Measurements from ENCODE around the gene CD34. TPM values are rescaled to one million over a fixed set of nuclear protein-coding genes. Genes with fewer than 3 reads are reported as not detected.

Gene CD34
- total RNA-seq, 1 experiment from 2014 or later: not detected

DNA sequence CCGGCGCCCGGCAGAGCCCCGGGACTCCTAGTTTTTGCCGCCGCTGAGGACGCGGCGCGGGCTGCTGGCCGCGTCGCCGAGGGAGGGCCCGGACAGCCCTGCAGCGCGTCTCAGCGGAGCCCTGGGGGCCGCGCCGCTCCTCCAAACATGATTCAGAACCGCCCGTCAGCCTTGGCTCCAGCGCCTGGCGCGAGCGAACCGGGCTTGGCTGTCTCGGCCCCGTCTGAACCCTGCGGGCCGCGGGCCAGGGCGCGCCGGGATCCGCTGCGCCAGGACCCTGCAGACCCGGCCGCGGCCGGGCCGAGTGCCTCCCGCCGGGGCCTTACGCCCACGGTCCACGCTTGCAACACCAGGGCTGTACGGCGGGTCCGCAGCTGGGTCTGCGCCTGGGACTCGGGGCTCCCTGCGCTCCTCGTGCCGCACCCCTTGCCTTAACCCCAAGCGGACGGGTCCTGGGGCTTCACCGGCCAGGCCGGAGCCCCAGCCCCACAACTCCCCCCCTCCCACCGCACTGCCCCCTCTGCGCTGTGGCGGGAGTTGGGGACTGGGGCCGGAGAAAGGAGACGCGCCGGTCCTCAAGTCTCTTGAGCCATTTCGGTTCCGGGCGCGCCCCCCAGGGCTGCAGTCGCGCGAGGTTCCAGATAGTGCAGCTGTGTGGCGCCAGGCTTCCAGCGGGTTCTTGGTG, 48.4 kb upstream of the CD34 start:
- Histone ChIP-seq H3K4me1 (ENCODE audit: insufficient read depth, low read length) (peaks cover 13% of the 10 kb centered on the region), H3K79me2 (ENCODE audit: low read length) (no peaks in the 10 kb centered on the region), H3K9ac (ENCODE audit: low read length) (no peak overlapping the region), H2AFZ (ENCODE audit: low read length) (no peak overlapping the region), H3K9me3 (ENCODE audit: low read length) (no peaks in the 10 kb centered on the region), H3K36me3 (ENCODE audit: low read depth, low read length) (no peaks in the 10 kb centered on the region), H3F3A (ENCODE audit: low read length, unreplicated experiment) (no peaks in the 10 kb centered on the region), H4K20me1 (ENCODE audit: low read length) (no peaks in the 10 kb centered on the region), H3K27me3 (ENCODE audit: low read length) (0 out of 2 replicates have a peak, but pooled peaks cover 6% of the 10 kb centered on the region), H3K27ac (ENCODE audit: low read length) (no peak overlapping the region), H3K4me3 (ENCODE audit: low read length) (no peak overlapping the region), H3K9me2 (replicated peaks; ENCODE audit: low read length) (no peaks in the 10 kb centered on the region), H3K4me2 (ENCODE audit: low read length) (no peak overlapping the region)
- TF ChIP-seq, protein P1, sequence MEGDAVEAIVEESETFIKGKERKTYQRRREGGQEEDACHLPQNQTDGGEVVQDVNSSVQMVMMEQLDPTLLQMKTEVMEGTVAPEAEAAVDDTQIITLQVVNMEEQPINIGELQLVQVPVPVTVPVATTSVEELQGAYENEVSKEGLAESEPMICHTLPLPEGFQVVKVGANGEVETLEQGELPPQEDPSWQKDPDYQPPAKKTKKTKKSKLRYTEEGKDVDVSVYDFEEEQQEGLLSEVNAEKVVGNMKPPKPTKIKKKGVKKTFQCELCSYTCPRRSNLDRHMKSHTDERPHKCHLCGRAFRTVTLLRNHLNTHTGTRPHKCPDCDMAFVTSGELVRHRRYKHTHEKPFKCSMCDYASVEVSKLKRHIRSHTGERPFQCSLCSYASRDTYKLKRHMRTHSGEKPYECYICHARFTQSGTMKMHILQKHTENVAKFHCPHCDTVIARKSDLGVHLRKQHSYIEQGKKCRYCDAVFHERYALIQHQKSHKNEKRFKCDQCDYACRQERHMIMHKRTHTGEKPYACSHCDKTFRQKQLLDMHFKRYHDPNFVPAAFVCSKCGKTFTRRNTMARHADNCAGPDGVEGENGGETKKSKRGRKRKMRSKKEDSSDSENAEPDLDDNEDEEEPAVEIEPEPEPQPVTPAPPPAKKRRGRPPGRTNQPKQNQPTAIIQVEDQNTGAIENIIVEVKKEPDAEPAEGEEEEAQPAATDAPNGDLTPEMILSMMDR (conservative IDR thresholded peaks at IDR 0.05; ENCODE audit: low read depth, low read length): no peak
- TF ChIP-seq EZH2phosphoT487 (IDR thresholded peaks at IDR 0.05; ENCODE audit: borderline replicate concordance, low read length) (no peak), EZH2 (IDR thresholded peaks at IDR 0.05; ENCODE audit: low read length, unreplicated experiment) (no peak)
- intact Hi-C loops (cut with micrococcal nuclease): no loop called here
- no peak for DNase-seq
- ATAC-seq: no peak
- ChIA-PET POLR2A (ENCODE audit: unreplicated experiment) (no interaction called here), CTCF (no interaction called here)
- BruUV-seq (replicated peaks): no TSS peak

DNA sequence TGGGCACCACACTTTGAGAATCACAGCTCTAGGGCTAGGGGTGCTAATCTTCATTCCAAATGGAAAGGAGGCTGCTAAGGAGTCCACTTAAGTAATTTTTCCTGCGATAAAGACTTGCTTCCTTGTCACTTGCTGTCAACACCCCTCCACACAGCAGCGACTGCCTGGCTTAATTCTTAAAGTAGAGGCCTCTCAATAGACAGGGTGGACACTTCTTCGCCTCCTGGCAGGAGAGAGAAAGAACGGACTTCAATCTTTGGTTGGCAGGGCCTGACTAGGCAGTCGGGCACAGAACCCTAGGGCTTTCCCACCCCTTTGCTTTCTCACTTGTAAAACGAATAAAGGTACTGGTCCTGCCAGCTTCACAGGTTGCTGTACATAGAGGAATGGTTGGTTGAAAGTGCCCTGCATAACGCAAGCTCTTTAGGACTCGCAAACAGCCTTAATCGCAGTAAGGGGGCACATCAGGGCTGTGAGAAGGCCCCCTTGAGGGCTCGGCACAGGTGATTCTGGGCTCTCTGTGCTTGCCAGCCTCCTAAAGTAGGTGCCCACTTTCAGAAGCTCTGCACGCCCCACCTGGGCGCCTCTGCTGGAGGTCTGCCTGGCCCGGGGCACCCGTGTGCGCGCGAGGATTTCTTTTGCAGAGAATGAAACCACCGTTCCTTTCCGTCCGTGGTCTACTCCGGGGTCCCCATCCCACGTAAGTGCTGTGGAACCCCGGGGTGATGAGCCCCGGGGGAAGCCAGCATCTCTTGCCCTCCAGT, 47.6 kb upstream of the CD34 start:
- Histone ChIP-seq H3K79me2 (ENCODE audit: low read length) (no peaks in the 10 kb centered on the region), H3K27me3 (ENCODE audit: low read length) (0 out of 2 replicates have a peak, but pooled peaks cover 6% of the 10 kb centered on the region), H4K20me1 (ENCODE audit: low read length) (no peaks in the 10 kb centered on the region), H3F3A (ENCODE audit: low read length, unreplicated experiment) (no peaks in the 10 kb centered on the region), H3K4me3 (ENCODE audit: low read length) (no peak overlapping the region), H2AFZ (ENCODE audit: low read length) (no peak overlapping the region), H3K27ac (ENCODE audit: low read length) (no peak overlapping the region), H3K4me1 (ENCODE audit: insufficient read depth, low read length) (peaks cover 7% of the 10 kb centered on the region), H3K9me3 (ENCODE audit: low read length) (no peaks in the 10 kb centered on the region), H3K9me2 (replicated peaks; ENCODE audit: low read length) (no peaks in the 10 kb centered on the region), H3K36me3 (ENCODE audit: low read depth, low read length) (no peaks in the 10 kb centered on the region), H3K4me2 (ENCODE audit: low read length) (no peak overlapping the region), H3K9ac (ENCODE audit: low read length) (no peak overlapping the region)
- BruUV-seq (replicated peaks): no TSS peak
- DNase-seq (no peak), ATAC-seq (no peak)
- intact Hi-C loops (cut with micrococcal nuclease): no loop called here
- no peak for TF ChIP-seq EZH2 (IDR thresholded peaks at IDR 0.05; ENCODE audit: low read length, unreplicated experiment)
- TF ChIP-seq, protein P1 (conservative IDR thresholded peaks at IDR 0.05; ENCODE audit: low read depth, low read length): no peak
- TF ChIP-seq EZH2phosphoT487 (IDR thresholded peaks at IDR 0.05; ENCODE audit: borderline replicate concordance, low read length): no peak
- CTCF ChIA-PET: no interaction called here
- POLR2A ChIA-PET (ENCODE audit: unreplicated experiment): no interaction called here

DNA sequence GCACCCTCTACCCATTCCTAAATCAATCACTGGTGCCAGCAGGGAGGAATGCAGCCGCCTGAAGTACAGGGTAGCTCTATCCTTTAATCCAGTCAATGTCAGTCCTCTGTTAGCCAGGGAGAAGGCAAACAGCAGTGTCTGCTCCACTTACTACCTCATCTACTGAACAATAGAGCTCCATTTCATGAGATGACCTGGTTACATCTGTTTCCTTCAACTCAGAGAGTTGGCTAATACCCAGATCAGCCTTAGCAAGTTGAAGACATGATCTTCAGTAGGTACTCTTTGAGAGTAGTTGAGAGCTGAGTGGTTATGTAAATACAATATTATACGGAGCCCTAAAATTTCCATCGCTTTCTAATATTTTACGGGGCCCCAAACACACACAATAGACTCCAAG, 46.1 kb upstream of the CD34 start:
- Histone ChIP-seq H3K9ac (ENCODE audit: low read length) (no peak overlapping the region), H3K4me3 (ENCODE audit: low read length) (no peak overlapping the region), H3K27me3 (ENCODE audit: low read length) (peaks cover 11% of the 10 kb centered on the region; the same call in 1 of the 2 replicates), H3K9me2 (replicated peaks; ENCODE audit: low read length) (no peaks in the 10 kb centered on the region), H3K36me3 (ENCODE audit: low read depth, low read length) (no peaks in the 10 kb centered on the region), H3K79me2 (ENCODE audit: low read length) (no peaks in the 10 kb centered on the region), H2AFZ (ENCODE audit: low read length) (no peak overlapping the region), H3K4me1 (ENCODE audit: insufficient read depth, low read length) (peaks cover 9% of the 10 kb centered on the region), H3K9me3 (ENCODE audit: low read length) (no peaks in the 10 kb centered on the region), H4K20me1 (ENCODE audit: low read length) (no peaks in the 10 kb centered on the region), H3K4me2 (ENCODE audit: low read length) (no peak overlapping the region), H3K27ac (ENCODE audit: low read length) (no peak overlapping the region), H3F3A (ENCODE audit: low read length, unreplicated experiment) (no peaks in the 10 kb centered on the region)
- intact Hi-C loops (cut with micrococcal nuclease): no loop called here
- POLR2A ChIA-PET (ENCODE audit: unreplicated experiment): no interaction called here
- CTCF ChIA-PET: interaction anchor here (0.6 kb wide), 1 partner anchor 133 kb away, joined by 3 read pairs; no protein-coding TSS in a partner anchor
- no peak for DNase-seq
- BruUV-seq (replicated peaks): no TSS peak
- TF ChIP-seq, protein P1 (conservative IDR thresholded peaks at IDR 0.05; ENCODE audit: low read depth, low read length): no peak
- TF ChIP-seq EZH2 (IDR thresholded peaks at IDR 0.05; ENCODE audit: low read length, unreplicated experiment) (no peak), EZH2phosphoT487 (IDR thresholded peaks at IDR 0.05; ENCODE audit: borderline replicate concordance, low read length) (no peak)
- ATAC-seq: no peak
